ENCODE results near the gene LTC4S. TPM values are rescaled to one million over a fixed set of nuclear protein-coding genes. Genes with fewer than 3 reads are reported as not detected.

Gene LTC4S, protein sequence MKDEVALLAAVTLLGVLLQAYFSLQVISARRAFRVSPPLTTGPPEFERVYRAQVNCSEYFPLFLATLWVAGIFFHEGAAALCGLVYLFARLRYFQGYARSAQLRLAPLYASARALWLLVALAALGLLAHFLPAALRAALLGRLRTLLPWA
- 1.1 TPM for total RNA-seq

DNA sequence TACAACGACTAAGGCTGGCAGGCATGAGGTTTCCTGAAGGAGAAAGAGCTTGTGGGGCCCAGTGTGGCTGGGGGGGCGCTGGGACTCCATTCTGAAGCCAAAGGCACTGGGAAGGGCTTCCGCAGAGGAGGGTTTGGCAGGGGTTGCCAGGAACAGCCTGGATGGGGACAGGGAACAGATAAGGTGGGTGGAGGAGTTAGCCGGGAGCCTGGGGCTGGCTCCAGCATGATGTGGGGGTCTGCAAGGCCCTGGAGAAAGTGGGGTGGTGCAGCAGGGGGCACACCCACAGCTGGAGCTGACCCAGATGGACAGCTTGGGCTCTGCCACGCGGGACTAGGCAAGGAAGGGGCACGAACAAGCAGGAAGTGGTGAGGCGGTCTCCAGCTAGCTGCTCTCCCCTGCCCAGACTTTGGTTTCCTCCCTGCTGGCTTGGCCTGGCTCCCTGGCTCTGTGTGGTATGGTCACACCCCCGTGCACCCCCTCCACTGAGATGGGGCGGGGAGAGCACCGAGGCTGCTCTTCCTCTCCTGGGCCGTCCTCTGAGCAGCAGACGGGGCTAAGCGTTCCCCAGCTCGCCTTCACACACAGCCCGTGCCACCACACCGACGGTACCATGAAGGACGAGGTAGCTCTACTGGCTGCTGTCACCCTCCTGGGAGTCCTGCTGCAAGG lies at the start of gene LTC4S:
Gene LTC4S (plus strand): TSS at position 519 of the 672 bp plus-strand sequence. CDS start 95 bp downstream, at position 614.

DNA sequence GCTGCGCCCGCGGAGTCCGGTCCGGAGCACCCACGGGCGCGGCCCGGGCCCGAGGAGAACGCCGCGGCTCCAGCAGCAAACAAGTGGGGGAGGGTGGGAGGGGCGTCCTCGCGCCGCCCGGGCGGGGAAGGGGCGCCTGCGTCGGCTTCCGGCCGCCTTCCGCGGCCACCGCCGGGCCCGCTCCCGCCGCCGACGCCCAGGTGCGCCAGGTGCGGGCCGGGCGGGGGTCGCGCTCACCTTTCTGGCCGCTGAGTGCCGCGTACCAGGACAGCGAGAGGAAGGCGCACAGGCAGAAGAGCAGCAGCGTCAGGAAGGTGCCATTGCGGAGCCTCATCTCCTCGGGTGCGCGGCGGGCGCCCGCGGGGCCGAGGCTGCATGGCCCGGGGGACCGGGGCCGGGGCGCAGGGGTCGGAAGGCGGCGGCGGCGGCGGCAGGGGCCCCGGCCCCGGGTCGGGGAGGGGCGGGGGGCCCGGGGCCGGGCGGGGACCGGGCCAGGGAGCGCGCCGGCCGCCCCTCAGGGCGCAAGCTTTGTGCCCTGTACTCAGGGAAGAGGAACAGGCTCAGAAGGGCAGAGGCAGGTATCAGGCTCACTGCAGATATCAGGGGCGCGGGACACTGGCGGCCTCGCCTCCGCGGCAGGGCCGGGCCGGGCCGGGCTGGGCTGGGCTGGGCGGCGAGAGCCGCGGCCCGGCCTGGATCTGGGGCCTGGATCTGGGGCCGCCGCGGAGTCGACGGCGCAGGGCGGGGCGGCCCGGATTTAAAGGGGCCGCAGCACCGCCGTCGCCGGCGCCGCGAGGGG lies 12.7 kb downstream of the LTC4S start, which contains the start of gene MGAT4B:
Gene MGAT4B (minus strand): TSS at position 617 of the 799 bp plus-strand sequence. CDS start 283 bp downstream, at position 334.

DNA sequence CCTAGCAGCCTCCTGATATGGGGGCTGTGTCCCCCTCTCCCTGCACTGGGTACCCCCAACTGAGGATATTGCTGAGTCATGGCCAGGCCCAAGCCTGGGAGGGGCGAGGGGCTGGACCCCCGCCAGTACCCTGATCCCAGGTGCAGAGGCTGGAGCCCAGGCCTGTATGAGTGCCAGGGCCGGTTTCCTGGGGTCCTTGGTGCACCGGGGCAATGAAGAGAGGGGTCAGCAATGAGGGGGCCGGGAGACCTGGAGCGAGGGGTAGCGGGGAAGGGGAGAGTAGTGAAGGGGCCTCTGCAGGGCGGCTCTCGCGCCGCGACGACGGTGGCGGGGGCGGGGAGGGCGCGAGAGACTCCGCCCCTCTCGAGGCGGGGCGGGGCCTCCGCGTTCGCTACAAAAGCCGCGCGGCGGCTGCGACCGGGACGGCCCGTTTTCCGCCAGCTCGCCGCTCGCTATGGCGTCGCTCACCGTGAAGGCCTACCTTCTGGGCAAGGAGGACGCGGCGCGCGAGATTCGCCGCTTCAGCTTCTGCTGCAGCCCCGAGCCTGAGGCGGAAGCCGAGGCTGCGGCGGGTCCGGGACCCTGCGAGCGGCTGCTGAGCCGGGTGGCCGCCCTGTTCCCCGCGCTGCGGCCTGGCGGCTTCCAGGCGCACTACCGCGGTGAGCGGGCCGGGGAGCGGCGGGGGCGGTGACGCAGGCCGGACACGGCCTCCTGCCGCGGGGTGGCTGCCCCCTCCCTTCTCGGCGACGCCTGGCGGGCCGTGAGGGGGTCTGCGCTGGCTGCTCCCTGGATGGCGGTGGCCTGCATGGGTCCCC lies 26.9 kb downstream of the LTC4S start, which contains the start of gene SQSTM1:
Gene SQSTM1 (plus strand): TSS at position 423 of the 815 bp plus-strand sequence. CDS start 32 bp downstream, at position 455.

Other genes starting within 250 kb of the LTC4S start
- gene RUFY1, start 243.4 kb upstream of the LTC4S start, total RNA-seq, result 56.0 TPM
- 1,077 TPM for gene HNRNPH1, start 170.3 kb upstream of the LTC4S start, total RNA-seq
- not detected for gene CBY3, start 113.0 kb upstream of the LTC4S start, total RNA-seq
- 459 TPM for gene CANX, start 95.0 kb upstream of the LTC4S start, total RNA-seq
- gene MAML1, start 61.2 kb upstream of the LTC4S start, total RNA-seq, result 33.5 TPM
- gene MGAT4B, start 12.9 kb downstream of the LTC4S start, total RNA-seq, result 67.3 TPM
- 122 TPM for gene SQSTM1, start 26.9 kb downstream of the LTC4S start, total RNA-seq
- gene MRNIP, start 64.8 kb downstream of the LTC4S start, total RNA-seq, result 55.3 TPM
- gene TBC1D9B, start 113.9 kb downstream of the LTC4S start, total RNA-seq, result 62.9 TPM

Data from camera-type eye (tissue), 1 donor.